HG03460 (cell line): Measurements from ENCODE around the gene LCN15.

Experiments used
- ATAC-seq: cut with Tn5 transposase; IDR thresholded peaks from one replicate; pipeline ENCODE4 v1.9.1; 2021; ENCODE audit not compliant: unreplicated experiment

The LCN15 gene

DNA sequence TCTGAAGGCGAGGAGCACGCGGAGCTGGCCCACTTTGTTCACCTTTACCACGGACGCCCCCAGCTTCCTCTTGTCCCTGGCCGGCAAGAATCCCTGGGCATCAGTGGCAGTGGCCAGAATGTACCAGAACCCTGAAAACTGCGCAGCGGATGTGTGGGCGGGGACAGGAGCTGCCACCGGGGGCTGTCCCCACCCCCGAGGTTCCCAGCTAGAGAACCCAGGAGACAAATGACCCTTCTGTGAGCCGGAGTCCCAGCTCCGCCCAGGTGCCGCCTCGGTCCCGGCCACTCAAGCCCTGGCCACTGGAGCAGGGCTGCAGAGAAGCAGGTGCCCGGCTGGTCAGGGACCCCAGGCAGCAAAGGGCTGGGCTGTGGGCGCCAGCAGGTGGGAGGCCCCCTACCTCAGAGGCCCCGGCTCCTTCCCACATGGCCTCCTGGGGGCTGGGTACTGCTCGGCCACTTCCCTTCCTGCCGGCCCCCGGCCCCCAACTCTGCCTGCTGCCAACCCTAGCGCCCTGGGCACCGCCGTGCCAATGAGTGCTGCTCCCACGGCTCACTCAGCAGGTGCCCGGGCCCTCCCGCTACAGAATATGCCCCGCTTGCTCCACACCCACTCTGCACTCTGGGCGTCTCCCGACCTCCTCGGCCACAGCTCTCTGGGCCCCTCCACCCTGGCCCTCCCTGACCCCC, 22.3 kb downstream of the LCN15 start:
- no peak for ATAC-seq

DNA sequence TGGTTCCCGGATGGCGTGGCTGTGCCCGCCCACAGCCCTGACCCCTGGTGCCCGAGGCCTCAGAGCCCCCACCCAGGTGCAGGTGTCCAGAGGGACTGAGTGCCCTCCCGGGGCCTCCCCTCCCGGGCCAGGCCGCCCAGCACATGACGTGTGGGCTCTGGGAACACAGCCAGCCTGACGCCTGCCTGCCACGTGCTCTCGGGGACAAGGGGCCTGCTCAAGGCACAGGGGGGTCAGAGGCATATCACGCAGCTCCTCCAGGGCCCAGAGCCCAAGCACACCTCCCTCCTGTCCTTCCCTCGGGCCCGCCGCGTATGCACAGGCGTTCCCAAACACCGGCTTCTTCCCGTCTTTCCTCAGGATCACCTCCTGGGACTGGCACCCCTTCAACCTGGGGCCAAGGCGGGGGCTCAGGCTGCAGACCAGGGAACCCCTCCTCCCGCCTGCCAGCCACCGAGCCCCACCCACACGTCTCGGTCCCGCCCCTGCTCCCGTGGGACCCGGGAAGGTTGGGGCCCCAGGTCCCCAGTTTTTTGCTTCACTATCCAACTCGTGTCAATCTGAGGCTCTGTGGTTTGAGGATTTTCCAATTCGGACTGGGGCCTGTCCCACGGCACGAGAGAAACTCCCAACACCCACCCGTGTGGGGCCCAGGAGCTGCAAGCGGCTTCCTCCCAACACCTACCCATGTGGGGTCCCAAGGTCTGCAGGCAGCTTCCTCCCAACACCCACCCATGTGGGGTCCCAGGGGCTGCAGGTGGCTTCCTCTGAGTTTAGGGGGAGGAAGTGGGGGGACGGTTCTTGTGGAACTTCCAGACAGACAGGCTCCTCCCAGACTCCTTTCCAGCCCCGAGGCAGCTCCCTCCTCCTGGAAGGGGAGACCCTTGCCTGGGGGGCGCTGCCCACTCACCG, 23.1 kb downstream of the LCN15 start:
- ATAC-seq: no peak

GRCh38 chr9:136740491-136740890, 23.8 kb downstream of the LCN15 start:
- ATAC-seq: no peak

GRCh38 chr9:136740069-136740468, 24.2 kb downstream of the LCN15 start:
- ATAC-seq: no peak

DNA sequence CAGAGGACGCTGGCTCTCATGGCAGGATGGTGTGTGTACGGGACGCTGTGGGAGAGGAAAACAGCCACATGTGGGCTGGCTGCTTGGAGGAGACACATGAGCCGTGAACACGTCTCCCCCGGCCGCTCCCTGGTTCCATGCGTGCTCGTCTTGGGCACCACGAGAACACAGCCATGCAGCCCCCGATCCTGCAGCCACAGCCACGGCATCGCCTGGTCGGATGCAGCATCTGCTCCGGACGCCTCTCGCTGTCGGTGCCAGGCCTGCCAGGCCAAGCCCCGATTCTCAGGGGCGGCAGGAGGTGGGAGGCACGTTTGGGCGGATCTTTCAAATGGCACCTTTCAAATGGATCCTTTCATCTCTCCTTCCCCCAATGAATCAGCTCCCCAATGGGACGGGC, 24.8 kb downstream of the LCN15 start:
- no peak for ATAC-seq

GRCh38 chr9:136738960-136739359, 25.4 kb downstream of the LCN15 start:
- no peak for ATAC-seq

DNA sequence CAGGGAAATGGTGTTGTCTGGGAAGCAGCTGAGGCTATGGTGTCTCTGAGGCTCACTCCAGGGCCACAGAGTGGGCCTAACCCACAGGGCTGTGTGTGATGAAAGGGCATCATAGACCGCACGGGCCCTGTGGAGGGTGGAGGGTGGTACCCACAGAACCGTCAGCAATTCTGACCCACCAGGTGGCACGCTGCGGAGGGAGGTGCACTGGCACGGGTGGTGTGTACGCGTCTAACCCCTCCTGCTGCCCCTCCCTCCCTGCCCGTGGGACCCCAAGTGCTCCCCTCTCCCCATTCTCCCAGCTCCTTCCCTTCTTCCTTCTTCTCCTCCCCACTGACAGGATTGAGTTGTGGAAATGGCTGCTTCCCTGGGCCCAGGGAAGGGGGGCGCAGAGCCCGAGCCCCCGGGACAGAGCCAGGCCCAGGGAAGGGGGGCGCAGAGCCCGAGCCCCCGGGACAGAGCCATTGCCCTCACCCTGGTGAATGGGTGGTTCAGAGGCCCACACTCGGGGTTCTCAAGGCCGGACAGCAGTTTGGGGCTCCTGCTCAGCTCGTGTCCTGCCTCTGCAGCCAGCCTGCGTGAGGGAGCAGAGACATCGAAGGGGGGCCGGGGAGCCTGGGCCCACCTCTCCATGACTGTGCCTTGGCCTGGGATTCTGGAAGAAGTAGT, 28.4 kb downstream of the LCN15 start:
- no peak for ATAC-seq

DNA sequence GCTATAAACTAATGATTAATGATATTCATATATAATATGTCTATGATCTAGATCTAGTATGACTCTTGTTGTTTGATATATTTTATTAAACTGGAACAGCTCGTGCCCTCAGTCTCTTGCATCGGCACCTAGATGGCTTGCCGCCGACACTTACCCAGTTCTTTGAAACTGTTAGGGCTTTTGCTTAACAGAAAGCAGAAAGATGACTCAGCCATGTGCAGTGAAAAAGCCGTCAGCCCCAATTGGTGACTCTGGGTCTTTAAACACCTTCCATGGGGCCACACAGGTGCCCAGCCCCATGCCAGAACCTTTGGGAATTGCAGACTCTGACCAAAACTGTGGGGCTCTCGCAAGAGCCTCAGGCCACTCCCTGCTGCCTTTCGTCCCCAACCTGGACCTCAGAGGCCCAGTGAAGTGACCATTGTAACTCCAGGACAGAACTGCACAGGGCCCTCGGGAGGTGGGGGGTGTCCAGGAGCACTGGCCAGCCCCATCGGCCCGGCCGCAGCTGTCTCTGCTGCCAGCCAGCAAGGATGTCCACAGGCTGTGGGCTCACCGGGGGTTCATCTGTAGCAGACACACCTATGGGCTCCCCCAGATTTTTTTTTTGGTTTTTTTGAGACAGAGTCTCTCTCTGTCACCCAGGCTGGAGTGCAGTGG, 29.4 kb downstream of the LCN15 start:
- no peak for ATAC-seq

DNA sequence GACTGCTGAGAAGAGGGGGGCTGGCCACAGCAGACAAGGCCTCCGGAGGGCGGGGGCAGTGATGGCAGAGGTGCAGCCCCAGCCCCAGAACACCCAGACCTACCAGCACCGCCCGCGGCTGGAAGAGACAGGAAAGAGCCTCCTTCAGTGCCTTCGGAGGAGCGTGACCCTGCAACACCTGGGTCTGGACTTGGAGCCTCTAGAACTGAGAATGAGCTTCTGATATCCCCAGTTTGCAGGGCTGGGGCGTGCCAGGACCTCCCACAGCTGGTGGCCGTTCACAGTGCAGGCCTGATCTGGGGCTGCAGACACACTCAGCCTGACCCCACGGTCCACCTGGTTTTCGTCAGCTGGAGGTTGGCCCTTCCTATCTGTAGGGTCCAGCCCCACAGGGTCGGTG, 30.7 kb downstream of the LCN15 start:
- ATAC-seq: no peak

GRCh38 chr9:136732444-136733178, 31.7 kb downstream of the LCN15 start:
- no peak for ATAC-seq

- ATAC-seq: no peak
Measured at GRCh38 chr9:136729926-136730325, 34.4 kb downstream of the LCN15 start.

- ATAC-seq: no peak
Measured at GRCh38 chr9:136729144-136729543, 35.2 kb downstream of the LCN15 start.

GRCh38 chr9:136728548-136729123, 35.7 kb downstream of the LCN15 start:
- ATAC-seq: peak; percentile 22

DNA sequence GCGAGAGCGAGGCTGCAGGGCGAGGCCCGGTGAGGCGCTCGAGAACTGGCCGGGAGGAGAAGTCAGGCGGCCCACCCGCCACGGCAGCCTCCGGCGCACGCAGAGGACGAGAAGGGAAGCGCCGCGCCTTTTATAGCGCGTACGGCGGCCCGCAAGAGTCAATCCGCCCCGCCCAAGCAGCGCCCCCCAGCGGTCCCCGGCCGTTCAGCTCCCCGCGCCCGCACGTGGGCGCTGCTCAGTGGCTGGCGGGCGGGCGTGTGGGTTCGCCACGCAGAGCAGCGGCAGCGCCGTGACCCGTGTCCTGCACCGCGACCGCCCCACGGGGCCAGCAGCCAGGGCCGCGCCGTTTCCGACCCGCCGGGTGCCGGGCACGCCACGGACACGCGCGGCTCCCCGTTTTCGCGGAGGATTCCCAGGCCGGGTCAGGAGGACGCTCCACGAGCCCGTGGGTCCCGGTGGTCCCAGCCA, 36.2 kb downstream of the LCN15 start:
- ATAC-seq: peak; percentile 57

GRCh38 chr9:136726631-136727191, 37.6 kb downstream of the LCN15 start:
- no peak for ATAC-seq

DNA sequence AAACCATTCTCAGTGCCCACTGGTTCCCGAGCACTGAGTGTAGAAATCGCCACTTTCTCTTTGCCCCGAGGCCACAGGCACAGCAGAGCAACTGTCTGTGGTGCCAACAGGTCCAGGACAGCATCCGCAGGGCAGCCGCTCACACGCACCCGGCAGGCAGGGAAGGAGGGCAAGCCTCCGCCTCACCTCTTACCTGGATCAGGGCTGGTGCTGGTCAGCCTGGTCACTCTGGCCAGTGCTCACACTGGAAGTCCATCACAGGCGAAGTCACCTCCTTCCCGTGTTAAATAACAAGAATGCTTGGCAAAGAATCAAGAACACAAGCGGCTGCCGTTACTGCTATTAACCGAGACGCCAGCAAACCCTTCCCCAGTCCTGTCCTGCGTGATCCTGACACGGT, 38.2 kb downstream of the LCN15 start:
- ATAC-seq: no peak

GRCh38 chr9:136725612-136726011, 38.7 kb downstream of the LCN15 start:
- ATAC-seq: no peak

GRCh38 chr9:136724772-136725171, 39.5 kb downstream of the LCN15 start:
- no peak for ATAC-seq

- no peak for ATAC-seq
Measured at GRCh38 chr9:136723989-136724388, 40.3 kb downstream of the LCN15 start.
